Esophagus mucosa (tissue), 1 donor: ENCODE results near the gene GSG1L. TPM values are rescaled to one million over a fixed set of nuclear protein-coding genes. Genes with fewer than 3 reads are reported as not detected.

ENCODE experiments used
- ATAC-seq: fragments of 200-7000 bp; cut with Tn5 transposase; one replicate; pipeline ENCODE4 v1.9.1; 2020
- total RNA-seq: library from RNA; stranded (reverse); gene quantifications from one replicate; pipeline ENCODE4 v1.2.4, GENCODE V29; 2023
- donor health status: DM: yes; HTN: yes; CAD: no.

The GSG1L gene
- total RNA-seq, 1 donor from 2014 or later = not detected

DNA sequence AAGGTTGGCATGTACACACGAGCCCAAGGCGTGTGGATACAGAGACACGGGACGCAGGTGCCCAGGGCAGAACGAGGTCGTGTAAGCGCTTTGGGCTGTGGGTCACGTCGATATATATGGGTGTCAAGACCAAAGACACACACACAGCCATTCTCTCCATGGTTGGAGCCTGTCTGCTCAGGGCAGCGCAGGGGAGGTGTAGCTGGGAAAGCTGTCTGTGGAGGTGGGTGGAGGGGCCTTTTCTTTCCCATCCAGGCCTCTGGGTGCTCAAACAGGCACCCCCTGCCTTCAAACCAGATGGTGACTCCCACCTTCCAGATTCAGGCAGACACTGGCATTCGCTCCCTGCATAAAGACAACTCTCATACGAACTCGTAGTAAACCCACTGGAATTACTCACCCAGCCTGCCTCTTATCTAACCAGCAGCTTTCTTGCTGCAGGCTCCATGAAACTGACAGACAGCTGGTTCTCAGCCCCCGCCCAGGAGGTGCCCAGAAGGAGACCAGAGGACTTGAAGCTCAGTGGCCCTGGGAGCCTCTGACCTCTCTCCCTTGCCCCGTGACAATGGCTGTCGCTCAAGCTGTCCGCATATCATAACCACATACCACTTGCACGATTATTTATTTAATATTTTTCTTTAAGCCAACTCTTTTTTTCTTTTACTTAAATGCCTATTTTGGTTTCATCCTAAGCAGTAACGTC lies 276.4 kb downstream of the GSG1L start:
- ATAC-seq = no peak

DNA sequence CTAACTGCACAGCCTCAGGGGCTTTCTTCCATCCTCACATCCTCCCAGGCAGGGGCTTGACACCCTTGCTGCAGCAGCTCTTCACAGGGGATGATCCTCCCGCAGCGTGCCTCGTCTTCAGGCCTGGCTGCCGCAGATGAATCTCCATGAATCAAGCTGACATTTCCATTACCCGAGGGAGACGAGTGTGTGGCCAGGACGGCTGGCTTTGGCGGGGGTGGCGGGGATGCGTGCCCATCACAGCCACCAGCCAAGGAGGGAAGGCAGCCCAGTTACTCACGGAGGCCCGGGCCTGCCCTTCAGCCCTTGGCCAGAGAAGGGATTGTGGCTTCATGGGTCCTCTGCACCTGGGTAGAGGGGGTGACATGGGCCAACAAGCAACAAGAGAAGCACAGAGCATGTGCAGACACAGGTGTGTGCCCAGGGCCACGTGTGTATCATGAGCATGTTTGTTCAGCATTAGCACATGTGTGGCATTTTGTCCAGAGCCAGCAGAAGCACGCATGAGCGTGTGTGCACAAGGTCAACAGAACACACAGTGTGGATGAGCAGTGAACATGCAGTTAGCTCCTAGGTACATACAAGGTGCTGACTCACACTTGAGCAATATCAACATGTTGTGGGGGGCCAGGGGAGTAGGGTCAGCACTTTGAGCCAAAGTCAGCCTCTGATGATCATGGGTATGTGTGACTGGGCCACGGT lies 277.1 kb downstream of the GSG1L start:
- ATAC-seq = no peak

DNA sequence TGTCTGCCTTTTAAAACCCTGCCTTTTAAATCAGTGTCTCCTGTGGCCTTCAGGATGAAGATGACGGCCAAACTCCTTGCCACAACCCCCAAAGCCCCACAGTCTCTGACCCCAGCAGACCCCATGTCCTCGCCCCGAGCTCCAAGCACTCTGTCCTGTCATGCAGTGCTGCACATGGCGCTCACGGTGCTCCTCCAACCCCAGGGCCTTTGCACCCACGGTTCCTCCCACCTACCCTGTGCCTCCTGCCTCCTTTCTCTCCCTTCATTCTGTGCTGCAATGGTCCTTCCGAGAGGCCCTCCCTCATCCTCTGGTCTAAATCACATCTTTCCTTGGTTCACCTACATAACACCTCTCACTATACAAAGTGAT lies 278.2 kb downstream of the GSG1L start:
- no peak for ATAC-seq

GRCh38 chr16:27784351-27785306 lies 278.9 kb downstream of the GSG1L start:
- no peak for ATAC-seq

GRCh38 chr16:27781981-27782880 lies 281.3 kb downstream of the GSG1L start:
- no peak for ATAC-seq

GRCh38 chr16:27781195-27781524 lies 282.4 kb downstream of the GSG1L start:
- no peak for ATAC-seq

- ATAC-seq = no peak
Measured at GRCh38 chr16:27780468-27781194, 282.9 kb downstream of the GSG1L start.

DNA sequence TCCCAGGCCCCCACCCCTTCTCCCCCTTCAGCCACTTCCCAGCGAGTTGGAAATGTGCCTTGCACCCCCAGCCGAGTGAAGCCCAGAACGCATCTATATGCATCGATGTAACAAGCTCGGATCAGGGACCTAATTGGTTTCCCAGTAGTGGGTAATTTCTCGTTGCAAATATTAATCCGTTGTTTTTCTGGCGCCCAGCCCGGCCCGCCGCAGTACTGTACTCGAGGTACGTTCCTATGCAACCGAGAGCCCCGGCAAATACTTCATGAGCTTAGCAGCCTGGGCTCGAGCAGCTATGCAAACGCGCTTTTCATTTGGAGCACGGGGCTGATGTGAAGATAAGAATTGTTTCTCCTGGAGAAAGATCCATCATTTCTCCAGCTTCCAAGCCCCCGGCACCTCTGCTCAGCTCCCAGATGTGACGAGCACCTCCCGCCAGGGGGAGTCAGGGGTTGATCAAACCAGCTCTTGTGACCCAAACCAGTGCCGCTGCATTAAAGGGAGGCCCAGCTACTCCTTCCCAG lies 283.8 kb downstream of the GSG1L start:
- no peak for ATAC-seq

- ATAC-seq = no peak
Measured at GRCh38 chr16:27778926-27779570, 284.5 kb downstream of the GSG1L start.

DNA sequence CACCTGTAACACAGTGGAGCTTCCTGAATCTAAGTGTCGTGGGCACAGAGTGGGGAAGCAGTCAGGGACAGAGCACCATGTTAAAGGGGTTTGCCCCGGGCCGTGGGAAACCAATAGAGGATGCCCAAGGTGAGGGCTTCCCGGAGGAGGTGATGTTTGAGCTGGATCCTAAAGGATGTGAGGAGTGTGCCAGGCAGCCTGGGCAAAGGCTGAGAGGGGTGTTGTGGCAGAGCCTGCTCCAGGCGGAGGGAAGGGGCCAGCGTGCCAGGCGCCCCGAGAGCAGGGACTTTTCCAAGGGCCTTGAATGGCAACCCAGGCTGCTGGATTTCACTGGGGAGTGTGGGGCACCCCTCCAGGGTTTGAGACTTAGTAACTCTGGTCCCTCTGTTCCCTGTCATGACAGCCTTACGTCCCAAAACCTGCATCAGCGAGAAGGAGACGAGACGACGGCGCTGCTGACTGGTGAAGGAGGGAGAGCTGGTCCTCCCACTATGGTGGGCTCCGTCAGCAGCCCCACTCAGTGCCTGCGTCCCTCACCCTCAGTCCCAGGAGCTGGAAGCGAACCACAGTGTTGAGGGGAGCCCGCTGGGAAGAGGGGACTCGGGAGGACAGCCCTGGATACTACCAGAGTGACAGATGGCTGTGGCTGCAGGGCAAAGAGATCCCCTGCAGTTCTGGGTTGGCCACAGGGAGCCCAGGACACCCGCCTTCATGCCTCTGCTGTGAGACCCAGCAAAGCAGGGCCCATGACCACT lies 285.2 kb downstream of the GSG1L start:
- no peak for ATAC-seq

- ATAC-seq = no peak
Measured at GRCh38 chr16:27777527-27777926, 286.0 kb downstream of the GSG1L start.

DNA sequence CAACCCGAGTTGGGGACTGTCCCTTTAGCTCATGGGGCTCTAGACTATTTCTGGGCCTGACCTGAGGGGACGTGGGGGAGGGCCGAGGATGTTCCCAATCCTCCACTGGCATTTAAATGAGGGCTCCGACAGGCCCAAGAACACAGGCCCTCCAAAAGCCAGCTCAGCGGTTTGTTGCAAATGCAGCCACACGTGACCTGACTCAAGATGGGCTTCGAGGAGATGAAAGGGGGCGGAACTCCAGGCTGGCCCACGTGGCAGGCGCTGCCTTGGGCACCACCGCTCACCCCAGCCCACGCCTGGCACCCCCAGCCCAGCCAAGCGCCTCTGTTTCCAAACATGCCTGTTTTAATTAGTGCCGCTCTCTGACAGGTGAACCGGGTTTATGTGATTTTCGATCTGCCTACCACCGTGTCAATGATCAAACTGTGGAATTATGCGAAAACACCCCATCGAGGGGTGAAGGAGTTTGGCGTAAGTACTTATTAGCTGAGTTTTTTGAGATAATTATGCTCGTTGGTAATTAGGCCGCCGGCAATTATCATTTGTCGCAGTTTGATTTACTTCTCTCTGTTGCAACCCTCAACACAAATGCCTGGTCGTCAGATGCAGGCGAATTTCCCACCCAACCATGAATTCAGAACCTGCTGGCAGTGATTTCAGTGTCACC lies 286.8 kb downstream of the GSG1L start:
- no peak for ATAC-seq

- no peak for ATAC-seq
Measured at GRCh38 chr16:27775254-27775653, 288.3 kb downstream of the GSG1L start.

DNA sequence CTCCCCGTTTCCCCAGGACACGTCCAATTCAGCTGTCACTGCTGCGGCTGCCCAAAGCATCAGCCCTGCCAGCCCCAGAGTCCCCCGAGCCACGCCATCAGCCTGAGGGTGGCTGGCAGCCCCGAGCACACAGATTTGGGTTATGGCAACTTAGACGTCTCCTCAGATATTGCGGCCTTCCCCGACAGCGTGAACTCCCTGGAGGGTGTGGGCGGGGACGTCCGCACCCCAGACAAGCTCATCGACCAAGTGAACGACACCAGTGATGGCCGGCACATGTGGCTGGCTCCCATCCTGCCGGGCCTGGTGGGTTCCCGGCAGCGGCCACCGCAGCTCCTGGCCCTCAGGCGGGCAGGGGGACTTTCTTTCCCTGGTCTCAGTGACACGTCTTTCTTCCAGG lies 288.7 kb downstream of the GSG1L start:
- ATAC-seq = no peak

GRCh38 chr16:27773344-27773743 lies 290.2 kb downstream of the GSG1L start:
- ATAC-seq = no peak

DNA sequence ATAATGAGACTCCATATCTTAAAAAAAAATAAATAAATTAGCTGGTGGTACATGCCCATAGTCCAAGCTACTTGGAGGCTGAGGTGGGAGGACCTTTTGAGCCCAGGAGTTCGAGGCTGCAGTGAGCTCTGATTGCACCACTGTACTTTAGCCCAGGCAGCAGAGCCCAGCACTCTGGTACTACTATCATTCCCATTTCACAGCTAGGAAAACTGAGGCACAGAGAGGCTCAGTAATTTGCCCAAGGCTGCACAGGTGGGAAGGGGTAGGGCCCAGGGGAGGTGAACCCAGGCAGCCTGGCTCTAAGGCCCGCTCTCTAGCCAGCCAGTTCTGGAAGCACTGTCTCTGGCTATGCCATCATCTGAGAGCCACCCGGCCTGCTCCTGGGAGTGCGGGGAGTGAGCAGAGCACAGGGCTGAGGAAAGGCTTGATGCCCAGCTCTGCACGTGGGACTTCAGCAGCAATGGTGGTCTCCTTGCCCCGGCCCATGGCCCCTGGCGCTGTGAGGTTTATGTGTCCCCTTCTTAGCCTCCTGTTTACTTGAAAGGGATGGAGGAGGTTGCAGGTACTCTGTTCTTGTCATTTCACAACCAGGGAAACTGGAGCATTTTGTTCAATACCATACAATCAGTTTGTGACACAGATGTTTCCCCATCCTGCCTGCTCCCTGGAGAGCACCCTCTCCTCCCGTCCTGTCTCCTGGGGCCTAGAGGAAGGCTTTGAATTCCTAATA lies 291.3 kb downstream of the GSG1L start:
- no peak for ATAC-seq

DNA sequence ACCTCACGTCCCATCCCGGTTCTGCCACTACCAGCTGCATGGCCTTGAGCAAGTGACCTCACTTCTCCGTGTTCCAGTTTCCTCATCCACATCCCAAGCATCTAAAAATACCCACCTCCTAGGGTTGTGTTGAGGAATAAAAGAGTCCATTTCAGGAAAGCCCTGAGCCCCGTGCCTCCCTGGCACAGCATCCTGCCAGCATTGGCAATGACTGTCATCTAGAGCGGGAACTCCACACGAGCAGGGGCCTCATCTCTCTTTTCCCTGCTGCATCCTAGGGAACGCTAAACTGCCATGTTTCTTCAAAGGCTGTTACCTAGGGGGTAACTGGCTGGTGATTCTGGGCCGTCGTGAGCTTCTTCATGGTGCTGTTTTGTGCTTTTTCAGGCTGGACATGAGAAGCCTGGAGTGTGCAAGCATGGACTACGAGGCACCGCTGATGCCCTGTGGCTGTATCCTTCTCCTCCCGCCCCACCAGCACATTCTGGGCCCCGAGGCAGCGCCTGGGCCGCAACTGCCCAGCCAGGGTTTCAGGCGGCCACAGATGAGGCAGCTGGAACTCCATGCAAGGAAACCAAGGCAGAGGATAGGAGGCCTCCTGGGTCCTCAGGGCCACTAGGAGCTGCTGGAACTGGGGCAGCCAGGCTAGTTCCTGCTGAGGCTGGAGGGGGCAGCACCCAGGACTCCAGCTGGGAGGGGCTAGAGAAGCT lies 292.2 kb downstream of the GSG1L start:
- no peak for ATAC-seq
